Measurements from ENCODE around the gene DLL4.

DLL4 gene

DNA sequence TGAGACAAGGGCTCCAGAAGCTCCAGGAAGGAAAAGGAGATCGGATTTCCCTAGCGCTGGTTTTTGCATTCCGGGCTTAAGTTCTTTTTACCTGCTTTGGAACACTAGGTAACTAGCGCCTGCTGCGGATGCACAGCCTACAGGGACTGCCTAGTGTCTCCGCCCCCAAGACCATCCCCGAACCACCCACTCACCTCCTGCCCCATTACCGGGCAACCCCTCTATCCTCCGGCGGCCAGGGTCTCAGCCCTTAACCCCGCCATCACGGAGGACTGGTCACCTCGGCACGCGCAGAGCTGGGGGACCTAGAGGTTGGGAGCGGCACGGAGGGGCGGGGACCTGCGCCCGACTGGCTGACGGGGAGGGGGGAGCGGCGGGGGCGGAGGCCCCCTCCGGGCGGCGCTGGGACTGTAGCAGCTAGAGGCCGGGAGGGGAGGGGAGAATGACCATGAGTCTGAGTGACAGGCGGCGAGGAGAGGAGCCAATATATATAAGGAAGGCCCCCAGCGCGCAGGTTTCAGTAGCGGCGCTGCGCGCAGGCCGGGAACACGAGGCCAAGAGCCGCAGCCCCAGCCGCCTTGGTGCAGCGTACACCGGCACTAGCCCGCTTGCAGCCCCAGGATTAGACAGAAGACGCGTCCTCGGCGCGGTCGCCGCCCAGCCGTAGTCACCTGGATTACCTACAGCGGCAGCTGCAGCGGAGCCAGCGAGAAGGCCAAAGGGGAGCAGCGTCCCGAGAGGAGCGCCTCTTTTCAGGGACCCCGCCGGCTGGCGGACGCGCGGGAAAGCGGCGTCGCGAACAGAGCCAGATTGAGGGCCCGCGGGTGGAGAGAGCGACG, at the start of gene DLL4:
TSS of gene DLL4 (plus strand) at position 520 of the 839 bp plus-strand sequence. CDS start 329 bp downstream, outside the sequence.
- no peak for DNase-seq

GRCh38 chr15:40879609-40880008, 49.5 kb upstream of the DLL4 start:
- no peak for DNase-seq

DNA sequence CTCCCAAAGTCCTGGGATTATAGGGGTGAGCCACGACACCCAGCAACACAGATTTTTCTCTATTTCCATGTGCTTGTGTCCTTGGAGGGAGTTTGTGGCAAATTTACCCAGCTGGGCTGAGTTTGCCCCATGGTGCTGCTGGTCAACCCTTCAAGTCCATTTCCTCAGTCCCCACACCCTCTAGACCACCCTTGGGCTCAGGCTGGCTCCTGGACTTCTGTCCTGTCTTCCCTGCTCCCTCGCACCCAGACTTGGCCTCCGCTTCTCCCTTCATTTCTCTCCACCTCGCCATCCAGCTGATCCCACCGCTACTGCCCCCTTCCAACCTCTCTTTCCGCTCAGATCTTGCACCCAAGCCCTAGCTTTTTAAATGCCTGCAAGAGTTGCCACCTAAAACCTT, 47.8 kb upstream of the DLL4 start:
- DNase-seq = no peak

DNA sequence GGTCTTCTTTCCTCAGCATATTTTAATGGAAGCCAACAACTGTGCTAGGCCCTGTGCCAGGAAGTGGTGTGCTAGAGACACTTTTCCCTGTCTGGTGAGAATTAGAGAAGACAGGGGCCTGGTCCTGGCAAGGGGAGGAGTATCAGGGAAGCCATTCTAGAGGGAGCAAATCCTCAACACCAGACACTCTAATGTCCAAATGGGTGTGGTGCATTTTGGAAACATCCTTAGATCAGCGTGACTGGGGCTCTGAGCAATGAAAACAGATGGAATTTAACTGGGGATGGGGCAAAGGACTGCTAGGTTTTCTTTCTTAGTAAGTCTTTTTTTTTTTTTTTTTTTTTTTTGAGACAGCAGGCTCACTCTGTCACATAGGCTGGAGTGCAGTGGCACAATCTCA, 42.6 kb upstream of the DLL4 start:
- no peak for DNase-seq

DNA sequence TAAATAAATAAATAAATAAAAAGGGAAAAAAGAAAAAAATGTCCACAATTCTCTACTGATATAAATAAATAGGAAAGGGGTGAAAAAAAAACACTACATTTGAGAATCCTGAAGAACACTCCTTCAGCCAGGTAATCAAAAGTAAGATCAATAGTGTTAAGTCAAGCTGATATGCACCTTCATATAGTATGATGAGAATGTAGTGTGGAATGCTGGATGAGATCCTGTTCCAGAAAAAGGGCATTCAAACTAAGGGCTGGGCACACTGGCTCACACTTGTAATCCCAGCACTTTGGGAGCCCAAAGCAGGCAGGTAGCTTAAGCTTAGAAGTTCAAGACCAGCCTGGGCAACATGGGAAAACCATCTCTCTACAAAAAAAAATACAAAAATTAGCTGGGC, 40.0 kb upstream of the DLL4 start:
- DNase-seq = no peak

GRCh38 chr15:40891138-40891537, 38.0 kb upstream of the DLL4 start:
- no peak for DNase-seq

DNA sequence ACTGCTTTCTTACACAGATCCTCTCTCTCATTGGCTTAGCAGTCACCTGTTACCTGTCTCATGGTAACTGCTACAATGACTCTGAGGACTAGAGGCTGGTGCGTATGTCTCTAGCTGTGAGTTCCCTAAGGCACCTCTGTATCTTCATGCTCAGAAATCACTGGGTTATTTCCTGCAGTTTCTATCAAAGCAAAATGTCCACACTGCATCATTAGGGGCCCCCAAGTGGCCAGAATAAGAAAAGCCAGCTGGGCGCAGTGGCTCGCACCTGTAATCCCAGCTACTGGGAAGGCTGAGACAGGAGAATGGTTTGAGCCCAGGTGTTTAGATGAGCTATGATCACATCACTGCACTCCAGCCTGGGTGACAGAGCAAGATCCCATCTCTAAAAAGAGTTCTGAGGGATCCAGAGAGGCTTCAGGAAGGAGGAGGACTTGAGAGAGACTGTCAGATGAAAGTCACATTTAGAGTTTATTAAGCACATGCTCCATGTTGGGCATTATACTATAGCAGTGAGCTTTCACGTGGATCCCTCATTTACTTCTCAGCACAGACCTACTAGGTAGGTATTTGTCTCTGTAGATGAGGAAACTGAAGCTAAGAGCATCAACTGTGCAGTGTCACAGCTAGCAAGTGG, 37.2 kb upstream of the DLL4 start:
- peak; percentile 18 for DNase-seq

DNA sequence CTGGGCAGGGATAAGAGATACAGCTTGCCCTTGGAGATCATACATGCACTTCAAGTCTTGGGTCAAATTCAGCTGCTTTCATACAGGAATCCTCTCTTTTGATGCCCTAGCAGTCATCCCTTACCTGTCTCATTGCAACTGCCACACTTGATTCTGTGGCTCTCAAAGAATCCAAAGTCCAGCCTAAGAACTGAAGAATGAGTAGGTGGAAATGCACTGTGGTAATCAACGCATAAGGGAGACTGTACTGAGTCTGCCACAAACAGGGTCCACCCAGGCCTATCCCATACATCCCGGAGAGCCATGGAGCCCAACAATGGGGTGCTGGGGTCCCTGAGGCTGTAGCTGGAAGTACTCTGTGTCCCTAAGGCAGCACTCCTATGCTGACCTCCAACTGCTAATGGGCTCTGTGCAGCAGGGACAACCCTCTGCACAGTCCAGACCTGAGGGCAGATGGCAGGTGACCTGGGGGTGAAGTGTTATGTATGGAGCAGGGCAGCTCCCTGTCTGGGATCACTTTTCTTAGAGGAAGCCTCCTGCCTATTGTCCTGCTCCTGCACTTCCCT, 36.6 kb upstream of the DLL4 start:
- DNase-seq = no peak

- DNase-seq = no peak
These were observed 36.0 kb upstream of the DLL4 start for GRCh38 chr15:40893019-40893670.

DNA sequence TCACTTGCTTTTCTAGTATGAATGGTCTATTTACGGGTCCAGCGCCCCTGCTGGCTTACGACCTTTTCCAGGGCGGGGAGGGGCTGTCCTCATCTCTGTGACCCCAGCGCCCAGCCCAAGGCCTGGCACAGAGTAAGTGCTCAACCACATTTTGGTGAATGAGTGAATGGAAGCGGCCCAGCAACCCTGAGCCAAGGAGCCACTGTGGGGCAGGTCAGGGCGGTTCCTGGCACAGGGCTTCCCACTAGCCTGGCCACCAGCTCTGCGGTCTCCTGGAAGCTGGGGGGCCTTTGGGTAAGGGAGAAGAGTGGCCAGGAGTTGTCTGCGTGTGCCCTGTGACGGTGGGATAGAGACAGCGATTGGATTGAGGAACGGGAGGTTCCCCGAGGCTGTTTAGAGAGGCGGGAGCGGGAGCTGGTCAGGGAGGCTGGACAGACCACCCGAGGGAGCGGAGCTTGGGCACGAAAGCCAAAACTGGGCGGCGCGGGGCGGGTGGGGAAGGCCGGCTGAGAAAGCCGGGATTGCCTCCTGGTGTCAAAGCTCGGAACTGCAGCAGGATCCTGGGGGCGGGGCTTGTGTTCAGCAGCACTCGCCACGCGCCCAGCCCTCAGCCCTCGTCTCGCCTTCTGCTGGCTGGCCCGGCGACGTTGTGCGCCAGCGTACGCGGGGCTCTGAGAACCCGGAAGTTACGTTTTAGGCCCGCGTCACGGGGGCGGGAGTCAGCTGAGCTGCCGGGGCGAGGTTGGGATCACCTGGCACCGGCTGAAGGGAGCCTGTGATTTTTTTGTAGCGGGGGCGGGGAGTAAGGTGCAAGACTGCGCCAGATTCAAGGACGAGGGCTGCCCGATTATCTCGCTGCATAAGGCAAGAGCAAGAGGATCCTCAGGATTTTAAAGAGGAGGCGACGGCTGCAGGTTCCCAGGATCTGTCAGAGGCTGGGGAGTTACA, 35.1 kb upstream of the DLL4 start, which contains the start of gene VPS18:
TSS of gene VPS18 (plus strand) at position 718 of the 948 bp plus-strand sequence. CDS start 319 bp downstream, outside the sequence.
- peak; percentile 97 for DNase-seq

DNA sequence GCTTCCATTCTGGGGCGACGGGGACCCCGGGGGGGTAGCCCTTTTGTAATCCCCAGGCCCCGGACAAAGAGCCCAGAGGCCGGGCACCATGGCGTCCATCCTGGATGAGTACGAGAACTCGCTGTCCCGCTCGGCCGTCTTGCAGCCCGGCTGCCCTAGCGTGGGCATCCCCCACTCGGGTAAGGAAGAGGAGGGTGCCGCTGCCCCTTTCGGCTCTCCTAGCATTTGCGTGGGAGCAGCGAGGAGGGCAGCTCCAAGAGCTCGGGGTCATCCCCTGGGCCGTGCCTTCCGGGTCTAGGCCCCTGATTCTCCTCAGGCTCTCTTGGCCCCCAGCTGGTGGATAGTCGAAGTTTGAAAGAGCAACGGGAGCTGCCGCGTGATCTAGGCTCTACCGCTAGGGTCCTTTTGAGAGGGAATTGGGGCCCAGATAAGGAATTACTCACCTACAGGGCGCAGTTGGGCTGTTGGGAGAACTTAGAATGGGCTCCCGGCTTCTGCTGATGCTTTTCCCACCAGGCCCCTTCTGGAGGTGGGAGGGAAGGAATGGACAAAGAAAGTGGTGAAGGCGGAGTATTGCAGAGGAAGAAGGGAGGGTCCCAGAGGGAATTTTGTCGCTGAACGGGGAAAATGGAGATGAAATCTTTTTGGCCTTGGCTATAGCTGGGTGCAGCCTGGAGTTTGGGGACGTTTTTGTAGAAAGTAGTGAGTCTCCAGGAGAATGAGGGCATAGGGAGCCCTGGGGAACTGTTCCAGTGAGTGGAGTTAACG, 34.3 kb upstream of the DLL4 start:
- peak; percentile 63 for DNase-seq

DNA sequence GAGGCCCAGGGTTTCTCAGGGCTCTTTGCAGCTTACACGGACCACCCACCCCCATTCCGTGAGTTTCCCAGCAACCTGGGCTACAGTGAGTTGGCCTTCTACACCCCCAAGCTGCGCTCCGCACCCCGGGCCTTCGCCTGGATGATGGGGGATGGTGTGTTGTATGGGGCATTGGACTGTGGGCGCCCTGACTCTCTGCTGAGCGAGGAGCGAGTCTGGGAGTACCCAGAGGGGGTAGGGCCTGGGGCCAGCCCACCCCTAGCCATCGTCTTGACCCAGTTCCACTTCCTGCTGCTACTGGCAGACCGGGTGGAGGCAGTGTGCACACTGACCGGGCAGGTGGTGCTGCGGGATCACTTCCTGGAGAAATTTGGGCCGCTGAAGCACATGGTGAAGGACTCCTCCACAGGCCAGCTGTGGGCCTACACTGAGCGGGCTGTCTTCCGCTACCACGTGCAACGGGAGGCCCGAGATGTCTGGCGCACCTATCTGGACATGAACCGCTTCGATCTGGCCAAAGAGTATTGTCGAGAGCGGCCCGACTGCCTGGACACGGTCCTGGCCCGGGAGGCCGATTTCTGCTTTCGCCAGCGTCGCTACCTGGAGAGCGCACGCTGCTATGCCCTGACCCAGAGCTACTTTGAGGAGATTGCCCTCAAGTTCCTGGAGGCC, 29.5 kb upstream of the DLL4 start:
- no peak for DNase-seq

DNA sequence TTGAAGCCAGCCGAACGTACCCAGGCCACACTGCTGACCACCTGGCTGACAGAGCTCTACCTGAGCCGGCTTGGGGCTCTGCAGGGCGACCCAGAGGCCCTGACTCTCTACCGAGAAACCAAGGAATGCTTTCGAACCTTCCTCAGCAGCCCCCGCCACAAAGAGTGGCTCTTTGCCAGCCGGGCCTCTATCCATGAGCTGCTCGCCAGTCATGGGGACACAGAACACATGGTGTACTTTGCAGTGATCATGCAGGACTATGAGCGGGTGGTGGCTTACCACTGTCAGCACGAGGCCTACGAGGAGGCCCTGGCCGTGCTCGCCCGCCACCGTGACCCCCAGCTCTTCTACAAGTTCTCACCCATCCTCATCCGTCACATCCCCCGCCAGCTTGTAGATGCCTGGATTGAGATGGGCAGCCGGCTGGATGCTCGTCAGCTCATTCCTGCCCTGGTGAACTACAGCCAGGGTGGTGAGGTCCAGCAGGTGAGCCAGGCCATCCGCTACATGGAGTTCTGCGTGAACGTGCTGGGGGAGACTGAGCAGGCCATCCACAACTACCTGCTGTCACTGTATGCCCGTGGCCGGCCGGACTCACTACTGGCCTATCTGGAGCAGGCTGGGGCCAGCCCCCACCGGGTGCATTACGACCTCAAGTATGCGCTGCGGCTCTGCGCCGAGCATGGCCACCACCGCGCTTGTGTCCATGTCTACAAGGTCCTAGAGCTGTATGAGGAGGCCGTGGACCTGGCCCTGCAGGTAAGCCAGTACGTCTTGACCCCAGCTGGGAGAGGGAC, 28.7 kb upstream of the DLL4 start:
- no peak for DNase-seq

- no peak for DNase-seq
These were observed 28.1 kb upstream of the DLL4 start for GRCh38 chr15:40901053-40901443.

DNA sequence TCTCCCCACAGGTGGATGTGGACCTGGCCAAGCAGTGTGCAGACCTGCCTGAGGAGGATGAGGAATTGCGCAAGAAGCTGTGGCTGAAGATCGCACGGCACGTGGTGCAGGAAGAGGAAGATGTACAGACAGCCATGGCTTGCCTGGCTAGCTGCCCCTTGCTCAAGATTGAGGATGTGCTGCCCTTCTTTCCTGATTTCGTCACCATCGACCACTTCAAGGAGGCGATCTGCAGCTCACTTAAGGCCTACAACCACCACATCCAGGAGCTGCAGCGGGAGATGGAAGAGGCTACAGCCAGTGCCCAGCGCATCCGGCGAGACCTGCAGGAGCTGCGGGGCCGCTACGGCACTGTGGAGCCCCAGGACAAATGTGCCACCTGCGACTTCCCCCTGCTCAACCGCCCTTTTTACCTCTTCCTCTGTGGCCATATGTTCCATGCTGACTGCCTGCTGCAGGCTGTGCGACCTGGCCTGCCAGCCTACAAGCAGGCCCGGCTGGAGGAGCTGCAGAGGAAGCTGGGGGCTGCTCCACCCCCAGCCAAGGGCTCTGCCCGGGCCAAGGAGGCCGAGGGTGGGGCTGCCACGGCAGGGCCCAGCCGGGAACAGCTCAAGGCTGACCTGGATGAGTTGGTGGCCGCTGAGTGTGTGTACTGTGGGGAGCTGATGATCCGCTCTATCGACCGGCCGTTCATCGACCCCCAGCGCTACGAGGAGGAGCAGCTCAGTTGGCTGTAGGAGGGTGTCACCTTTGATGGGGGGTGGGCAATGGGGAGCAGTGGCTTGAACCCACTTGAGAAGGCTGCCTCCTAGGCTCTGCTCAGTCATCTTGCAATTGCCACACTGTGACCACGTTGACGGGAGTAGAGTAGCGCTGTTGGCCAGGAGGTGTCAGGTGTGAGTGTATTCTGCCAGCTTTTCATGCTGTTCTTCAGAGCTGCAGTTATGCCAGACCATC, 26.3 kb upstream of the DLL4 start:
- no peak for DNase-seq

- no peak for DNase-seq
These were observed 24.5 kb upstream of the DLL4 start for GRCh38 chr15:40904552-40905201.

GRCh38 chr15:40906091-40906990, 22.8 kb upstream of the DLL4 start:
- peak; percentile 89 for DNase-seq
